Measurements from ENCODE around the gene OLFM2.

- TF ChIP-seq, protein P1, sequence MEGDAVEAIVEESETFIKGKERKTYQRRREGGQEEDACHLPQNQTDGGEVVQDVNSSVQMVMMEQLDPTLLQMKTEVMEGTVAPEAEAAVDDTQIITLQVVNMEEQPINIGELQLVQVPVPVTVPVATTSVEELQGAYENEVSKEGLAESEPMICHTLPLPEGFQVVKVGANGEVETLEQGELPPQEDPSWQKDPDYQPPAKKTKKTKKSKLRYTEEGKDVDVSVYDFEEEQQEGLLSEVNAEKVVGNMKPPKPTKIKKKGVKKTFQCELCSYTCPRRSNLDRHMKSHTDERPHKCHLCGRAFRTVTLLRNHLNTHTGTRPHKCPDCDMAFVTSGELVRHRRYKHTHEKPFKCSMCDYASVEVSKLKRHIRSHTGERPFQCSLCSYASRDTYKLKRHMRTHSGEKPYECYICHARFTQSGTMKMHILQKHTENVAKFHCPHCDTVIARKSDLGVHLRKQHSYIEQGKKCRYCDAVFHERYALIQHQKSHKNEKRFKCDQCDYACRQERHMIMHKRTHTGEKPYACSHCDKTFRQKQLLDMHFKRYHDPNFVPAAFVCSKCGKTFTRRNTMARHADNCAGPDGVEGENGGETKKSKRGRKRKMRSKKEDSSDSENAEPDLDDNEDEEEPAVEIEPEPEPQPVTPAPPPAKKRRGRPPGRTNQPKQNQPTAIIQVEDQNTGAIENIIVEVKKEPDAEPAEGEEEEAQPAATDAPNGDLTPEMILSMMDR (IDR thresholded peaks at IDR 0.05; ENCODE audit: poor library complexity, severe bottlenecking): no peak
- no peak for TF ChIP-seq EZH2 (IDR thresholded peaks at IDR 0.05; ENCODE audit: borderline replicate concordance, insufficient read depth, low read length, poor library complexity, severe bottlenecking)
- TF ChIP-seq RAD21 (conservative IDR thresholded peaks at IDR 0.05): no peak
Measured at GRCh38 chr19:9847087-9847671, 89.1 kb downstream of the OLFM2 start.
